NCI-H146 (cell line): ENCODE data around the gene DCLK2.

Experiments used
- DNase-seq: peaks from one replicate; lab custom pipeline; 2025; lab: John Stamatoyannopoulos, UW

DCLK2 gene

DNA sequence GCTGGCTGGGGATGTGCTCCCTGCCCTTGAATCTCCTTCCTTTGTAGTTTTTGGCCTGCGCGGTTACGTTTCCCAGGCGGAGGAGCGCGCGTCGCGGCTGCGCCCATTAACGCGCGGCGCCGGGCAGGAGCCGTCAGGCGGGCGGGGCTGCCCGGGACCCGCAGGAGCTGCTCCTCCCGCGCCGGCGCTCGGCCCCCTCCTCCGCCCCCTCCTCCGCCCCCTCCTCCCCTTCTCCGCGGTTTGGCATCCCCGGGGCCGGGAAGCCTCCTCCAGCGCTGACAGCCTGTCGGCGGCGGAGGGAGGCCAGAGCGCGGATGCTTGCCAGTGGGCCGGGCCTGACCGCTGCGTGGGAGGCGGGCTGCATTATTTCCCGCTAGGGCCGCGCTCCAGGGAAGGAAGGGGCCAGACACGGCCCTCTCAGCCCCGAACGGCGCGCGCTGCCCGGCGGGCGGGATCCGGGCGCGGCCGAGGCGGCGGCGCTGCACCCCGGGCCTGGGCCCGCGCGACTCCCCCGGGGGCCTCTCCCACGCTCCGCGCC, at the start of gene DCLK2:
DCLK2 (plus strand) TSS at position 405 of the 538 bp plus-strand sequence. CDS start 583 bp downstream, outside the sequence.
- DNase-seq, result peak; percentile 79

DNA sequence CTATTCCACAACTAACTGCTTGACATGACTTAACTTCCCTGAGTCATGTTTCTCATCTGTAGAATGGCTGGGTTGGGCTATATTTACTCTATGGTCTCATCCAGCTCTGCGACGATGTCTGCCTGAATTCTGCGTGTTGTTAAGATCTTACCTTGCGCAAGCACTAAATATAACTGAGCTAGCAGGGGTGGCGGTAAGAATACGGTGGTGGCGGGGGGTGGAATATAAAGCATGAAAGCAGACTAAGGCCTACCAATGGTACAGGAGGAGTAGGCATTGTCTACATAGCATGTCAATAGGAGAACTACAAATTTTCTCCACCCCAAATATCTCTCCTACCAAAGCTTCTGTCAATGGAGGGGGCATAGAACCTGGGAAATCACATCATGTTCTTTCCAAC, 45.7 kb upstream of the DCLK2 start:
- DNase-seq, result no peak

DNA sequence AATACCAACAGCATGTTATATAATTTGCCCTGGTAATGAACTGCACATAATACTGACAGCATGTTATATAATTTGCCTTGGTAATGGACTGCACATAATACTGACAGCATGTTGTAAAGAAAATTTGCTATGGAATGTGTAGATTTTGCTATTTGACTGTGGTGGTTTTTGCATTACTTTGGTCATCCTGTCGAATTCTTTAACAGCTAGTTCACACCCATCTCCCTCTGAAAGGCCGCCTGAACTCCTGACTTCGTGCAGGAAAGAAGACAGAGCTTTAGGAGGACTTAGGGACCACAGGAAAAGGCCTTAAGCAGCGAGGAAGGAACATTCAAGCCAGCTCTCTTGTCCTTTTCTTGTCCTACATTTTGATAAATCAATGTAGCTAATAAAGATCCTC, 45.2 kb upstream of the DCLK2 start:
- DNase-seq, result no peak

DNA sequence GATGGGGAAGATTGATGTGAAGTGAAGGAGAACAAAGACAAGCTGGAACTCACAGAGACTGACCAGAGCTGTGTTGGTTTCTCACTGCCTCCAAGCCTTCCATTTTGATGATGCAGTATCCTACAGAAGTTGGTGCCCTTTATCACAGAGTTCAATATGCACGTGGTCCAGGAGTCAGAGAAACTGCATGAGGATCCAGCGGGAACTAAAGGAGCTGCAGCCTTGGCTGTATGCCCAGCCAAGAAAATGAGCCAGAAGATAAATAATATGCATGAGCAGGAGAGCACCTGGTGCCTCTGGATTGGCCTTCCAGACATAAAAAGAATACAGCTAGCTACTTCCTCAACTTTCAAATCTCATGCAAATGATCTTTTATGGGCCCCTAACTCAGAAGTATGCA, 44.3 kb upstream of the DCLK2 start:
- DNase-seq, result peak; percentile 4

DNA sequence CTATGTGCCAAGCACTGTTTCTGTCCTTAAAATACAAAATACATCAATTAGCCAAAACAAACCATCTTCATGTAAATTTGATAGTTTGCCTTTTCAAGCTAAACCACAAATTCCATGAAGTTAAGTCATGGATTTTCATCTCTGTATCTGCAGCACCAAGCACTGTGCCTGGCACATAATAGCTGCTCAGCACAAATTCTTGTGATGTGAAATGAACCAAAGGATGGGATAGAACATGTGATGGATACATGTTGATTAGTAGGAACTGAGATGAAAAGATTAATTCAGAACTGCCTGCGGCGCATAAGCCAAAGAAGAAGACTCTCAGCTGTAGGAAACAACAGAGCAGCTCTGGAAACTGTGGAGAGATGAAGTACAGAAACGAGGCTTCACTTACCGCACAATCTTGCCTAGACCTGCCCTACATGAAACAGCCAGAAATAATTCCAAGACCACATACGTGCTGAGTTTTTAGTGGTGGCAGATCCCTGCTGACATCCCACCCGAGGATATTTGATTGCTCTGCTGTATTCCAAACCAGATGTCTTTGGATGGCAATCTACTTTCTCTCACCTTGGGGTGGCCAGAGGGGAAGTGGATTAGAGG, 40.9 kb upstream of the DCLK2 start:
- DNase-seq, result no peak

DNA sequence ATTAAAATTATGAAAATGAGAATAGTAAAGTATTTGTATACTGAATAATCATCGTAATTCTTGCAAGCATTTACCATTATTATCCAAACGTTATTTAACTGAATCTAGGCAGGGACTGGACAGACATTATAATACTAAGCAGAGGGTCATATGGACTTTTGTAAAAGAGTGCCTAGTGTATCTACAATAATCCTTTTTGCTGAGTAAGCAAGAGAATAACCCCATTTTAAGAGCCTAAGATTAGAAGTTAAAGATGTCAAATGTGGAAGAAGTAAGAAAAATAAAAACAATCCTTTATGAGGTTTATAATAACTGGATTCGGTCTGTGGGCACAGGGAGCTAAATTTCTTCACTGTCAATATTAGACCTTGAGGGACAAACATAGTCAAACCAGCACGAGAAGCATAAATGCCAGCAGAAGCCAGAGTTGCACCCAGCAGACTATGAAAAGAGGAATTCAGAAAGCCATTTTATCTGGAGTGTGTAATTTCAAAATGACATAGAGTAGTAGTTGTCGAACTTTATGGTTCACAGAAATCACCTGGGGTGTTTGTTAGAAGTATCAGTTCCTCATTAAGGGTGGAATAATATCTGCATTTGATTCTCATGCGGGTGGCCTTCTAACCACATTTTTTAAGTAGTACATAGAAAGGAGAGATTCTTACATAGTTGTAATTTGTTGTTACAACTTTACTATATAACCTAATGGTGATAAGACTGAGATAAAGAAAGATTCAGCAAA, 39.7 kb upstream of the DCLK2 start:
- DNase-seq, result no peak

DNA sequence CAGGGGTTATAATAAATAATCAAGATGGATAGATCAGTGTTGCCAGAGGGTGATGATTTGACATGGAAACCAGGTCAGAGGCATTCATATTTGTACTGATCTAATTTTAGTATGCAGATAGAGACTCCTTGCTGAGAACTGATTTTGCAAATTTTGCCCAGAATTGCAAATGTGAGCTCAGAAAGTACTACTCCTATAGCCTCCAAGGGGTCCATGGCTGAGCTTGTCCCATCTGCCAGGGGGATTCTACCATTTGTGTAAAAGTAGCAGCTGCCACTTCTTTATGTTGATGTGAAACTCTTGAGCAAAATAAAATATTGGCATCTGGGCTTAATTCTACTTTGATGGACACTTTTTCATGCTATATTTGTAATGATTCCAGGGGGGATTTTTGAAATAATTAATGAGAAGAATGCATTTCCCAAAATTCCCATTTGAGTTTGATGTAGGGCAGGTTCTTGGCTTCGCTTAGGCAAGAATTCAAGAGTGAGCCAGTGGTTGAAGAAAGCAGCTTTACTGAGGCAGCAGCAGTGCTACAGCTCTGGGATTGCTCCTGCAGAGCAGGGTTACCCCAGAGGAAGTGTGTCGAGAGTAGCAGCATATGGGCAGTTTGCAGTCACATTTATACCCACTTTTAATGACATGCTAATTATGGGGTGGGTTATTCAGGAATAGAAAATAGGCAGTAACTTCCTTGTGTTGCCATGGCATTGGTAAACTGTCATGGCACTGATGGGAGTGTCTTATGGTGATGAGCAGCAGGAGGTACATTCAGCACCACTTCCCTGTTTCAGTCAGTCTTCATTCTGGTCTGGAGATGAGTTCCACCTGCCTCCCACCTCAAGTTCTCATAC, 38.7 kb upstream of the DCLK2 start:
- peak; percentile 3 for DNase-seq

DNA sequence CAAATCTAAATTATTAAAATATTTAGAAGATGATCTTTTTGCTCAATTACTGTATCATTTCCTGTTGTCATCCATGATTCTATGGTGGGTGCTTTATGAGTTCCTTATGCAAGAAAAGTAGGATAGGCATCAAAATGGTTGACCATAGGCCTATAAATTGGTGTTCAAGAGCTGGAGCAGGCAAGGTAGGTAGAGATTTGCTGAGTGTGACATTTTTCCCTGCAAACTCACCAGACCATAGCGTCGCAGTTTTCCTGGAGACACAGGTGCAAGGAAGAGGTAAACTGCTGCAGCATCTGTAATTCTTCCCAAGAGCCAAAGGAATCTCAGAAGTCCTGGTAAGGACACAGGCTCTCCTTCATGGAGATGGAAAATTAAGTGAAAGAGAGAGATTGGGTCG, 33.7 kb upstream of the DCLK2 start:
- no peak for DNase-seq

DNA sequence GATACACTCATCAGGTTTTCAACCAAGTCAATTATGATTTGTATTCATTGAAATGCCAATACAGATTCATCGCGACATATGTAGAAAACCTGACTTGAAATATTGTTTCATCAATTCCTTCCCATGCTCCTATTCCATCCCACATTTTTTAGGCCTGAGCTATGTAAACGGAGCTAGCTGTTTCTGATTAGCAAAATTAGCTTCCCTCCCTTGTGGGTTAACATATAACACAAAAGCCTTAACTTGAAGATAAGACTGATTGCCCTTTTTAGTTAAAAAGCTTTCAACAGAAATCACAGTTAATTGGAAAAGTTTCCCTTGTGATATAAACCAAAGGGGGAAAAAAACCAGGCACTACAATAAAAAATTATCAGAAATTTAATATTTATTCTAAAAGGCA, 32.8 kb upstream of the DCLK2 start:
- no peak for DNase-seq

DNA sequence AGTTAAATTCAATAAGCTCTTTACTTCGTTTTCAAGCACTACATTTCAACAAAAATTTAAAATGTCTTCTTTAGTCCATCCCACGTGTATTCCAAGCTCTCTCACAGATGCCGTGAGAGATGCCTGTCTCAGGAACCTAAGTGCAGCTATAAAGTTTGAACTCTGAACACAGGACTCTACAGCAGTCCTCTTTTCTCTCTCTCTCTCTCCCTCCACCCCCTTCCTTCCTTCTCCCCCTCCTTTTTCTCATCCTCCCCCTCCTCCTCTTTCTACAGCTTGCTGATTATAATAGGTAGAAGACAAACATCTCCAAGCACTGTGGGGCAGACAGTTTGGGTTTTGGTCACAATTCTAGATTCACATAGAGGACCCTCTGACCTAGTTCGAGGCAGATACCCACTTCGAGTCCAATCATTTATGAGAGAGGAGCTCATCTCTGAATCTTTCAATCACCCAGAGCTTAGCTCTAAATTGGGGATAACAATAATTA, 31.5 kb upstream of the DCLK2 start:
- no peak for DNase-seq

DNA sequence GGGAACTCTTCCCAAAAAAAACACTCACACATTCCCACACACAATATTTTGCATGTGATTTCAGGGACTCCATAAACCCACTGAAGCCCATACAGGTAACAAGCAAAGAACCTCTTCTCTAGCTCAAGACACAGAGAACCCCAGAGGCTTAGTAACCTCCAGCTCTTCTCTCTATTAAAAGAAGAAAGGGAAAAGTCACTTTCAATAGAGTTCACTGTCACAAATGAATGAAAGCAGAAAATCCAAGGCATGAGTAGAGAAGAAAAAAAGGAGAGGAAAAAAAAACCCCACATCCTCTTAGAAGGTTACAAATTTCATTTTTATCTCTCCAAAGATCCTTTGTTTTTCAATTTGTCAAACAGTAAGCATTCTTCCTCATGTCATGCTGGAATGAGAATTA, 30.7 kb upstream of the DCLK2 start:
- DNase-seq, result no peak

DNA sequence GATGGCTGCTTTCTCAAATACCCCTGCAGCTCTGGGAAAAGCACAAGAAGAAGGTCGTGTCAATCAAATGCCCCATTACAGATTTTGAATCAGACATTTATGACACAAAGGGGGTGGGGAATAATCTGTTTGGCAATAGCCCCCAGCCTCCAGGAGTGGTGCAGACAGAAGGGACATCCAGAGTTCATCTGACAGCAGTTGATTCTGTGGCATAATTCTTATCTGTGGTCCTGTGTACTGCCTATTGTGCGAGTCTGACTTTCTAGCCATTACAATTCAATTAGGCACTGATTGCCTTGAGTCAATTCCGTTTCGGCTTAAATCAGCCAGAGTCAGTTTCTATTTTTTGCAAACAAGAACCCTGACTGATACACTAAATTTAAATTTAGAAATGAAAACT, 28.6 kb upstream of the DCLK2 start:
- DNase-seq, result no peak

DNA sequence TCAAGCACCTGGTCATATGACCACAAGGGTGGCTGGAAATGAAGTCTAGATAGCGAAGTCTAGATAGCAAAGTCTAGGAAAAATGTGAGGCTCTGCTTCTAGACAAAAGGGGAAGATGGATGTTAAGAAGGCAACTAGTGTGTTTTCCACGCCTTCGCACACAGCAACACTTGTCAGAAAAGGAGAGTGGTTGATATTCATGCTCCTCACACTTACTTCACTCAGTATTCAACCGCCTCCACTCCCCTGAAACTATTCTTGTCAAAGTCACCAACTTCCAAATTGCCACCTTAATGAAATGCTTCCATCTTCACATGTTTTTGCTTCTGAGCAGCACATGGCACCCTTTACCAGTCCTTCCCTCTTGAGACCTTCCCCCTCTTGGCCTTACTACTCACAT, 27.7 kb upstream of the DCLK2 start:
- DNase-seq, result no peak

DNA sequence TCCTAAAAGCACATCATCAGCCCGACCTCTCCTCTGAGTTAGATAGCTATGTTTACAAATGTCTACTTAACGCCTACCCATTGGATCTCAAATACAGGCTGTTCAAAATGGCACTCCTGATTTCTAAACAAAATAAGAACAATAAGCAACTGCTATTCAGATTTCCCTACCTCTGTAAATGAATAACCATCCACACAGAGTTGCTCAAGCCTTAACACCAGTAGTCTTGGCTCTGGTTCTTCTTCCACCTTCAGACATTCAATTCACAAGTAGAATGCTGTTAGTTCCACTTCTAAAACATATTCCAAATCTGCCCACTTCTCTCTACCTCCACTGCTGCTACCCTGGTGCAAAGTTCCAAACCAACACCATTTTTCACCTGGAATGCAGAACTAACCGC, 27.1 kb upstream of the DCLK2 start:
- DNase-seq, result no peak

DNA sequence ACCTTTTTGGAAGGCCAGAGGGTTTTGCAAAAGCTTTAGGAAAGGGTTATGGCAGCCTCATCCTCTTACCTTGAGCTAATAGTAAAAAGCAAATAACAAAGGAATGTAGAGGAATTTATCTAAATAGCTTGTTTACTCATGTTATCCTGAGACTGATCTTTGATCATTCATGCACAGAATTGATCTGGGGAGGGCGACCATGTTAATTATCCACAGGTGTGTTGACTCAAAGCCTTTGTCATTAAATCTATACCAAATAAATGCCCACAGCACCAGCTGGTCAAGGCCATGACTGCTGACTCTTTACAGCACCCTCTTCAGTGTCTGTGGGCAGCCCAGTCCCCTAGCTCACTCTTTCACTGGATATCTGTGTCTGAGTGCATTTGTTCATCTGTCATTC, 22.8 kb upstream of the DCLK2 start:
- DNase-seq, result no peak

DNA sequence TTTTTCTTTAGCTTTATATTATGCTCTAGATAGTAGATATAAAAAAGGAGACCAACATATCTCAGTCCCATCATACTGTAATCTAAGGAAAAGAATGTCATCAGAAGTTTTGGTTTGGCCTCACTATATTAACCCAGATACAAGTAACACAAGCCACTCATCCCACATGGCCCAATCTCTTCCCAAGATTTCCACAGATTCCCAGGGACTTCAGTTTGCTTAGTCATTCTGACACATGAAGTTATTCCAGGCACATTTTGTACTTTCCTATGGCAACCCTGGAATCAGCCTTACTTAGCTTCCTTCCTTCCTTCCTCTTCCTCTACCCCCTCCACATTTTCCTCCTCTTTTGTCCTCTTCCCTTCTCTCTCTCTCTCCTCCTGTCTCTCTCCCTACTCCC, 21.7 kb upstream of the DCLK2 start:
- DNase-seq, result no peak

DNA sequence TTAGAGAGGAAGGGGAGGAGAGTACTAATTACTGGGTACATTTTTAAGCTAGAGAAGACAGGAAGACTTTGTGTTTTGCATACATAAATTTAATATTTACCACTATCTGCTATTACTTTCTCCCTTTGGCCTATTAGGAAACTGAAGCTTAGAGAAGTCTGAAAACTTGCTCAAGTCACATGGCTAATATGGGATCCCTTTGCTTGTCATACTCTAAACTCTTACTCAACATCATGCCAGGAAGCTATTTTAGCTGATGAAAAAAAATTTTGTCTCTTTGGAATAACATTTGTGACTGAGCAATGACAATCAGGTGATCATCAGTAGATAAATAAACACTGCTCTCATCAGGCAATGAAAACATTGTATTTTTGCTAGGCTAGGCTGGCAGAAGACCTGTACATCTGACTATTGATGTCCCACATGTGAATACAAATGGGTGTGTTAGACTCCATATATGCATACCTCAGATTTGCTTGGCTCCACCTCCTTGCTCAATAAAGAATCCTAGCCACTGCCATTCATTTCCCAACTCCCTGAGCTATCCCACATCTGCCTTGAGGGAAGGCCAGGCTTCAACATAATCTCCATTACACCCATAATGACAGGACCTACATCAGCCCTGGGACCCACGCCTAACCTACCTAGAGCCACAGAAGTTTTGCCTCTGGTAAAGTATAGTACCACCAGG, 17.0 kb upstream of the DCLK2 start:
- DNase-seq, result no peak

DNA sequence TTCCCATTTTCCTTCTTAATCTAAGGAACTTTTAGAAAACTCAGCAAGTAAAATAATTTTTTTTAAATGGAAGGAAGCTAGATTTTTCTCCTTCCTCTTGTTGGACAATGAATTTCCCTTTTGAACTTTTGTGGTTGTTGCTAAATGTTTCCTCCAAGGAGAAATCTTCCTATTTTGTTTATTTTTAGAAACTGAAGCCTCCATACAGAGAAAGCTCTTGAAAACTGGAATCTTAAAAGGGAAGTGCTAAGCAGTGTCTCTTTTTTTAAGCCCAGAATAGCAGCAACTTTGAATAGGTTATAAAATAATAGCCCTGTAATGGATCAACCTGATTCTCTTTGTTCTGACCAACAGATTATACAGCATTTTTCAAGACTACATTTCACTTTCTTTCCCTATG, 15.1 kb upstream of the DCLK2 start:
- no peak for DNase-seq

DNA sequence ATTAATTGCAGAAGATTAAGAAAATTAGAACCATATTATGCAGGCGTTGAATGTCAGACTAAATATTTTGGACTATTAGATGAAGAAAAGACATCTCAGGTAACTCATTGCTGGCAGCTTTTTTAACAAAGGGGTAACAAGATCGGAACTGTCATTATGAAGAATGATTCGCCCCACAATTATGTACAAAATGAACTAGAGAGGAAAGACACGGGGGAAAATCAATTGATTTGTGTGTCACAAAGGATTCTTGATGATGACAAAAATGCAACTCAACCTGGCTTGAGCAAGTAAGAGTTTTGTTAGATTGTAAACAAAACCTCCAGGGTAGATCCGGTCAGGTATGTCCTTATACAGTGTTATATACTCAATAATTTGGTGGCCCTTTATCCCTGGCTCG, 12.5 kb upstream of the DCLK2 start:
- peak; percentile 28 for DNase-seq

DNA sequence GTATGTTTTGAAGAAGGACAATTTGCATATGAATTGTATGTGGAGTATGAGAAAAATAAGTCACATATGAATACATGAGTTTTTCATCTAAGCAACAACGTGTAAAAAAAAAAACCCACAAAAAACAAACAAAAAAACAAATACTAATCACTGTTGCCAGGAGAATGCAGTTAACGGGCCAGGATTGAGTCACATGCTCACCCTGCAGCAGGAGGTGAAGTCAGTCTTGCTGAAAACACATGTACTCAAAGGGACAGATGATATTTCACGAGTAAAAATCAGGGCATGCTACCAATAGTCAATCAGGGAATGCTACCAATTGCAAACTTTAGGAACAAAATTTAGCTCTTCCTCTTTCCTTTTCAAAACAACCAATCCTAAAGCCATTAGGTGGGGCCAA, 10.4 kb upstream of the DCLK2 start:
- DNase-seq, result no peak

DNA sequence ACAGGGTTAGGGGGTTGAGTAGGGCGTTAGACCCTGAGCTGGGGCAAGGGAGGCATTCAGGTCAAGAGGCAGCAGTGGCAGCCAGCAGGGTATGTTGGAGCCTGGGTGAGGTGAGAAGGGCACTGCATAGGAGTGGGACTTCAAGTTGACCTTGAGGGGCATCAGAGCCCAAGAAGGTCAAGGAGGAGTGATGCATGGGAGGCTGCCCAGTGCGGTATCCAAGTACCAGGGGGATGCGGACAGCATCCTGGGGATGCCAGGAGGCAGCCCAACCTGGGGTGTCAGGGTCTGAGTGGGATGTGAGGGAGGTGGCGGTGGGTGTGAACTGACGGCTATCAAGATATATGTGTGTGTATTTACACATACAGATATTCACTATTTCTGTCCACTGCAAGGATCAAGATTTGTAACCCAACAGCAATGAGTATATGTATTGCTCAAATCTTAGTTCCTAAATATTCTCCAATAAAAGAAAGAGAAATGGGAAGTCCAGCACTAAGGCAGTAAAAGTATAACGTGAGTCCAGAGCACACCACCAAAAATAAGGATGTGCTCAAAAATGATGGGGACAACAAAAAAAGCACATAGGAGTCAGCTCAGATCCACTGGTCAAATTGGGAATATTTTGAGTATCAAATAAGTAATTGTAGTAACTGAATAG, 9.8 kb upstream of the DCLK2 start:
- no peak for DNase-seq

DNA sequence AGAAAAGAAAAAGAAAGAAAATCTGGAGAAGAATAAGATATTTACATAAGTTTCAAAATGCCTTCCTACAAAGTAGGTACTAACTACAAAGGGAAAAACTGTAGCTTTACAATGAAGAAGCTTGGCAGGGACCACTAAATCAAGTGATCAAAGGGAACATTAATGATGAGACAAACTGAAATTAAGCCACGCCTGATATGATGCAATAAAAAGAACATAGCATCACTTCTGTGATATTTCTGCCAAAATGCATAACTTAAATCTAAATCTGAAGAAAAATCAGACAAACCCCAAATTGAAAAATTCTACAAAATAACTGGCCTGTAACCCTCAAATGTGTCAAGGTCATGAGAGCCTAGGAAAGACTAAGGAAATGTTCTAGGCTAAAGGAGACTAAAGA, 8.9 kb upstream of the DCLK2 start:
- DNase-seq, result no peak
